ENCODE data around the gene SMARCA4.

SMARCA4 gene

DNA sequence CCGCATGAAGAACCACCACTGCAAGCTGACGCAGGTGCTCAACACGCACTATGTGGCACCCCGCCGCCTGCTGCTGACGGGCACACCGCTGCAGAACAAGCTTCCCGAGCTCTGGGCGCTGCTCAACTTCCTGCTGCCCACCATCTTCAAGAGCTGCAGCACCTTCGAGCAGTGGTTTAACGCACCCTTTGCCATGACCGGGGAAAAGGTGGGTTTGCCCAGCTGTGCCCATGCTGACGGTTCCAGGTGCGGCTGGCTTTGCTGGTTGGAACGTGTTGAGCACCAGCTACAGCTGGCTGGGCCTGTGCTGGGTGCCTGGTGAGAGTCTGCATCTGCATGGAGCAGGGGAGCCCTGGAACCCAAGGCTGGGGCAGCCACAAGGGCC, 60.9 kb downstream of the SMARCA4 start:
- Histone ChIP-seq H3K27me3 (ENCODE audit: insufficient read depth, insufficient read length) (no peaks in the 10 kb centered on the region), H3K9ac (ENCODE audit: insufficient read length, low read depth) (no peak overlapping the region), H3K36me3 (ENCODE audit: insufficient read depth, insufficient read length, low read length) (peaks cover 96% of the 10 kb centered on the region), H3K4me1 (ENCODE audit: insufficient read depth, insufficient read length) (peaks cover 13% of the 10 kb centered on the region), H3K4me3 (ENCODE audit: insufficient read length, low read depth) (no peak overlapping the region), H3K9me3 (ENCODE audit: insufficient read depth, low read length) (no peaks in the 10 kb centered on the region)
- TF ChIP-seq YY1 (IDR thresholded peaks at IDR 0.05; ENCODE audit: insufficient read depth, insufficient read length) (no peak), ZNF274 (IDR thresholded peaks at IDR 0.05; ENCODE audit: low read depth, low read length) (no peak), SUZ12 (IDR thresholded peaks at IDR 0.05; ENCODE audit: extremely low read depth, insufficient read depth, insufficient read length) (no peak)
- no peak for DNase-seq (ENCODE audit: low read depth, low spot score)

DNA sequence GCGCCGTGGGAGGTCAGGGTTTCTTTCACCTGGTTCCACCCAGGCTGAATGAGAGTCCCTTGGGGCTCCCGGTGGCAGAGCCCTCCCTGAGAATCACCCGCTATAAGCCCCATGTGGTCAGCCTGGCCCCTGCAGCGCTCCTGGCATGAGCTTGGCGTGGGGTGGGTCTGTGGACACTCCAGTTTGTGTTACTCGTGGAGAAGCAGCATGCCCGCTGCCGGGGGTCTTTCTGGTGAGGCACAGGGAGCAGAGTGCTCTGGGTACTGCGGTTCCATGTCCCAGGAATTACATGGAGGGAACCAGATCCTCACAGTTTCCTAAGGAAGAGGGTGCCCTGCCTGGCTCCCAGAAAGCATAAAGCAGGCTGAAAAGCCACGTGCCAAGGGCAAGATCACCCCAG, 62.2 kb downstream of the SMARCA4 start:
- H3K9ac ChIP-seq (ENCODE audit: insufficient read length, low read depth) = no peak overlapping the region
- no peak overlapping the region for H3K4me3 ChIP-seq (ENCODE audit: insufficient read length, low read depth)
- H3K36me3 ChIP-seq (ENCODE audit: insufficient read depth, insufficient read length, low read length) = peaks cover 97% of the 10 kb centered on the region

GRCh38 chr19:11023710-11024109, 62.9 kb downstream of the SMARCA4 start:
- TF ChIP-seq ZNF274 (IDR thresholded peaks at IDR 0.05; ENCODE audit: low read depth, low read length) = no peak
- no peak overlapping the region for H3K9ac ChIP-seq (ENCODE audit: insufficient read length, low read depth)
- no peak for DNase-seq (ENCODE audit: low read depth, low spot score)
- no peak overlapping the region for H3K4me3 ChIP-seq (ENCODE audit: insufficient read length, low read depth)
- H3K27me3 ChIP-seq (ENCODE audit: insufficient read depth, insufficient read length) = no peaks in the 10 kb centered on the region
- H3K4me1 ChIP-seq (ENCODE audit: insufficient read depth, insufficient read length) = peaks cover under 1% of the 10 kb centered on the region
- no peaks in the 10 kb centered on the region for H3K9me3 ChIP-seq (ENCODE audit: insufficient read depth, low read length)
- H3K36me3 ChIP-seq (ENCODE audit: insufficient read depth, insufficient read length, low read length) = peaks cover 98% of the 10 kb centered on the region

More for the DNA sequence above, 62.2 kb downstream of the SMARCA4 start:
- no peaks in the 10 kb centered on the region for H3K9me3 ChIP-seq (ENCODE audit: insufficient read depth, low read length)
- no peak for DNase-seq (ENCODE audit: low read depth, low spot score)
- no peaks in the 10 kb centered on the region for H3K27me3 ChIP-seq (ENCODE audit: insufficient read depth, insufficient read length)
- H3K4me1 ChIP-seq (ENCODE audit: insufficient read depth, insufficient read length) = peaks cover 4% of the 10 kb centered on the region
- TF ChIP-seq ZNF274 (IDR thresholded peaks at IDR 0.05; ENCODE audit: low read depth, low read length) (no peak), YY1 (IDR thresholded peaks at IDR 0.05; ENCODE audit: insufficient read depth, insufficient read length) (no peak), SUZ12 (IDR thresholded peaks at IDR 0.05; ENCODE audit: extremely low read depth, insufficient read depth, insufficient read length) (no peak)

DNA sequence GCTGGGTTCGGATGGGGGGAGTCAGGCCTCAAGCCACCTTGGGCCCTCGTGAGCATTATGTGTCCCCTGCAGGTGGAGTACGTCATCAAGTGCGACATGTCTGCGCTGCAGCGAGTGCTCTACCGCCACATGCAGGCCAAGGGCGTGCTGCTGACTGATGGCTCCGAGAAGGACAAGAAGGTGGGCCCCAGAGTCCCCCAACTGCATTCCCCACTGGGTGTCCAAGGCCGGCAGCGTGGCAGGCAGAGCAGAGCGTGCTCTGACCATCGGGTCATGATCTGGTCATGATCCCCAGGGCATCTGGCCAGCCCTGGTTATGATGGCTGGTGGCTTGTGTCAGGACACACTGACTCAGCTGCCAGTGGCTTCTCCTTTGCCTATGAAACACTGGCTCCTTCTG, 63.4 kb downstream of the SMARCA4 start:
- H3K9me3 ChIP-seq (ENCODE audit: insufficient read depth, low read length) = no peaks in the 10 kb centered on the region
- TF ChIP-seq SUZ12 (IDR thresholded peaks at IDR 0.05; ENCODE audit: extremely low read depth, insufficient read depth, insufficient read length) (no peak), YY1 (IDR thresholded peaks at IDR 0.05; ENCODE audit: insufficient read depth, insufficient read length) (no peak), ZNF274 (IDR thresholded peaks at IDR 0.05; ENCODE audit: low read depth, low read length) (no peak)

GRCh38 chr19:11025006-11025405, 64.2 kb downstream of the SMARCA4 start:
- TF ChIP-seq SUZ12 (IDR thresholded peaks at IDR 0.05; ENCODE audit: extremely low read depth, insufficient read depth, insufficient read length) (no peak), ZNF274 (IDR thresholded peaks at IDR 0.05; ENCODE audit: low read depth, low read length) (no peak), YY1 (IDR thresholded peaks at IDR 0.05; ENCODE audit: insufficient read depth, insufficient read length) (no peak)
- no peaks in the 10 kb centered on the region for H3K4me1 ChIP-seq (ENCODE audit: insufficient read depth, insufficient read length)
- H3K4me3 ChIP-seq (ENCODE audit: insufficient read length, low read depth) = no peak overlapping the region
- H3K36me3 ChIP-seq (ENCODE audit: insufficient read depth, insufficient read length, low read length) = peaks cover 97% of the 10 kb centered on the region
- no peak overlapping the region for H3K9ac ChIP-seq (ENCODE audit: insufficient read length, low read depth)
- no peaks in the 10 kb centered on the region for H3K9me3 ChIP-seq (ENCODE audit: insufficient read depth, low read length)
- no peaks in the 10 kb centered on the region for H3K27me3 ChIP-seq (ENCODE audit: insufficient read depth, insufficient read length)
- DNase-seq (ENCODE audit: low read depth, low spot score) = no peak

More for the DNA sequence above, 63.4 kb downstream of the SMARCA4 start:
- Histone ChIP-seq H3K4me1 (ENCODE audit: insufficient read depth, insufficient read length) (no peaks in the 10 kb centered on the region), H3K27me3 (ENCODE audit: insufficient read depth, insufficient read length) (no peaks in the 10 kb centered on the region), H3K9ac (ENCODE audit: insufficient read length, low read depth) (no peak overlapping the region), H3K4me3 (ENCODE audit: insufficient read length, low read depth) (no peak overlapping the region), H3K36me3 (ENCODE audit: insufficient read depth, insufficient read length, low read length) (peaks cover 98% of the 10 kb centered on the region)
- DNase-seq (ENCODE audit: low read depth, low spot score) = no peak

DNA sequence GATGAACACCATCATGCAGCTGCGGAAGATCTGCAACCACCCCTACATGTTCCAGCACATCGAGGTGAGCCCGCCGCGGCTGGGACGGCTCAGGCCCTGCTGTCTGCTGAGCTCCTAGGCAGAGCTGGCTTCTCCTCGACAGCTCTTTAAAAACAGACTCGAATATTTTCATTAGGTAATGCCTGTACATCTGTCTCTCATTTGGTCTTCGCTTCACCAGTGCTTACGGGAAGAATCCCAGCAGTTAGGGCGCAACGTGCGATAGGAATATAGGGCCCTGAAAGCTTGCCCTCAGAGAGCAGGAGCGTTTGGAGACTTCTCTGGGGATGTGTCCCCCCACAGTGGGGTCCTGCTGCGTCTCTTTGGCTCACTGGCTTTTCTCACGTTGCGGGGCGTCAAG, 64.6 kb downstream of the SMARCA4 start:
- H3K4me3 ChIP-seq (ENCODE audit: insufficient read length, low read depth) = no peak overlapping the region
- H3K4me1 ChIP-seq (ENCODE audit: insufficient read depth, insufficient read length) = no peaks in the 10 kb centered on the region
- TF ChIP-seq YY1 (IDR thresholded peaks at IDR 0.05; ENCODE audit: insufficient read depth, insufficient read length) = no peak
- no peak for TF ChIP-seq SUZ12 (IDR thresholded peaks at IDR 0.05; ENCODE audit: extremely low read depth, insufficient read depth, insufficient read length)
- no peak for TF ChIP-seq ZNF274 (IDR thresholded peaks at IDR 0.05; ENCODE audit: low read depth, low read length)
- DNase-seq (ENCODE audit: low read depth, low spot score) = no peak
- H3K9ac ChIP-seq (ENCODE audit: insufficient read length, low read depth) = no peak overlapping the region
- H3K36me3 ChIP-seq (ENCODE audit: insufficient read depth, insufficient read length, low read length) = peaks cover 97% of the 10 kb centered on the region
- H3K9me3 ChIP-seq (ENCODE audit: insufficient read depth, low read length) = no peaks in the 10 kb centered on the region
- no peaks in the 10 kb centered on the region for H3K27me3 ChIP-seq (ENCODE audit: insufficient read depth, insufficient read length)

DNA sequence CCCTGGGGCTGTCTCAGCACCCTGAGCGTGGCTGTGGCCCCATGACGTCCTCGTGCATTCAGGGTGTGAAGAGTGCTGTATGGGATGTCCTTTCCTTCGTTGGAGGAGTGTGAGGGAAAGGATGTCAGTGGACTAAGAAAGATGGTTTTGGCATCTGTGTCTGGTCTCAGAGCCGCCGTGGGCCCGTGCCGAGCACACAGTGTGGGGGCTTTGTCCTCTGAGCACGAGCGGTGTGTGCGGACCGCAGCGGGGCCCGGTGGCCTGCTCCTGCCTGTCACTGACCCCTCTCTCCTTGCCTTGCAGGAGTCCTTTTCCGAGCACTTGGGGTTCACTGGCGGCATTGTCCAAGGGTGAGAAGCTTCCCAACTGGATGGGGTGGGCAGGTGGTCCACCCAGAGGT, 65.2 kb downstream of the SMARCA4 start:
- Histone ChIP-seq H3K36me3 (ENCODE audit: insufficient read depth, insufficient read length, low read length) (peaks cover 97% of the 10 kb centered on the region), H3K4me3 (ENCODE audit: insufficient read length, low read depth) (no peak overlapping the region), H3K27me3 (ENCODE audit: insufficient read depth, insufficient read length) (no peaks in the 10 kb centered on the region), H3K9ac (ENCODE audit: insufficient read length, low read depth) (no peak overlapping the region), H3K4me1 (ENCODE audit: insufficient read depth, insufficient read length) (no peaks in the 10 kb centered on the region), H3K9me3 (ENCODE audit: insufficient read depth, low read length) (no peaks in the 10 kb centered on the region)
- no peak for DNase-seq (ENCODE audit: low read depth, low spot score)
- TF ChIP-seq YY1 (IDR thresholded peaks at IDR 0.05; ENCODE audit: insufficient read depth, insufficient read length) (no peak), ZNF274 (IDR thresholded peaks at IDR 0.05; ENCODE audit: low read depth, low read length) (no peak), SUZ12 (IDR thresholded peaks at IDR 0.05; ENCODE audit: extremely low read depth, insufficient read depth, insufficient read length) (no peak)

DNA sequence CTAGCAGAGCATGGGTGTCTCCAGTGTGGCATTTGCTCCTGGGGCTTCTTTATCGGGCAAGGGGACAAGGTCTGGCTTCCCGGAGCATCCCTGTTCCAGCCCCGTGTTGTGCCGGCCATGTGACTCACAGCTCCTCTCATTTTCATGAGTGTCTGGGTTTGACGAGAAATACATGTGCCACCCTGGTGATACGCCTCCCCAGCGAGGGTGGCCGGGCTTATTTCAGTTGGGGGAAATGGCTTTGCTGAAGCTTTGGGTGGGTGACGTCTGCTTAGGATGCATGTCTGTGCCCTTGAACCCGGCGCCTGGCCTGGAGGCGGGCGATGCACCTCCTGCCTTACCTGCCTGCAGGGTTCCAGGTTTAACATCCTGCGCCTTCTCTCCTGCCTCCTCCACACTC, 66.6 kb downstream of the SMARCA4 start:
- Histone ChIP-seq H3K27me3 (ENCODE audit: insufficient read depth, insufficient read length) (no peaks in the 10 kb centered on the region), H3K4me3 (ENCODE audit: insufficient read length, low read depth) (no peak overlapping the region), H3K36me3 (ENCODE audit: insufficient read depth, insufficient read length, low read length) (peaks cover 96% of the 10 kb centered on the region), H3K9ac (ENCODE audit: insufficient read length, low read depth) (no peak overlapping the region), H3K4me1 (ENCODE audit: insufficient read depth, insufficient read length) (no peaks in the 10 kb centered on the region), H3K9me3 (ENCODE audit: insufficient read depth, low read length) (no peaks in the 10 kb centered on the region)
- no peak for TF ChIP-seq ZNF274 (IDR thresholded peaks at IDR 0.05; ENCODE audit: low read depth, low read length)
- no peak for TF ChIP-seq YY1 (IDR thresholded peaks at IDR 0.05; ENCODE audit: insufficient read depth, insufficient read length)
- TF ChIP-seq SUZ12 (IDR thresholded peaks at IDR 0.05; ENCODE audit: extremely low read depth, insufficient read depth, insufficient read length) = no peak
- DNase-seq (ENCODE audit: low read depth, low spot score) = no peak

Data from NT2/D1 (cell line).